SK-N-SH (cell line): ENCODE data around the gene FOXP2. TPM values are rescaled to one million over a fixed set of nuclear protein-coding genes. Genes with fewer than 3 reads are reported as not detected.

Experiments
- CTCF ChIA-PET: fragments of 300-600, 350-600 bp; formaldehyde crosslinking; extraction: SDS; loops from one replicate; lab custom pipeline; 2021; lab: Yijun Ruan, JAX
- POLR2A ChIA-PET: fragments of 350-600 bp; sonication (Branson Sonifier 250); formaldehyde crosslinking; extraction: SDS; loops from one replicate; lab custom pipeline; 2020; ENCODE audit warnings: antibody characterized with exemption, inconsistent platforms; lab: Yijun Ruan, JAX
- DNase-seq: peaks from one replicate; pipeline ENCODE4 v3.0.0; 2012
- H2AFZ ChIP-seq: fragments of 200-600 bp; sonication (generic); 2 replicates; pipeline ENCODE4 v1.8.1; 2016; ENCODE audit warnings: antibody characterized with exemption, mild to moderate bottlenecking, low read depth
- H3F3A ChIP-seq: fragments of 200-600 bp; sonication (generic); replicated peaks from 2 replicates; pipeline ENCODE3; 2016; ENCODE audit warnings: antibody characterized with exemption, mild to moderate bottlenecking; ENCODE audit not compliant: insufficient read depth
- H3K27ac ChIP-seq, 2 experiments: fragments of 200-500 bp in 1 of 2; fragments of 200-600 bp in 1 of 2; sonication (Bioruptor generic) in 1 of 2; sonication (generic), shearing (Covaris generic) in 1 of 2; 2 replicates each; pipeline versions ENCODE4 v1.5.1 to v1.6.1; 2014 to 2016; ENCODE audit warnings: low read depth in 2 of 2, inconsistent platforms in 1 of 2, low read length in 1 of 2, mild to moderate bottlenecking in 1 of 2, mixed read lengths in 1 of 2
- H3K27me3 ChIP-seq: fragments of 200-600 bp; sonication (generic), shearing (Covaris generic); 2 replicates; pipeline ENCODE4 v1.6.1; 2016; ENCODE audit warnings: mixed run types; ENCODE audit not compliant: insufficient read depth
- H3K36me3 ChIP-seq, 2 experiments: fragments of 200-500 bp in 1 of 2; fragments of 200-600 bp in 1 of 2; sonication (Bioruptor generic) in 1 of 2; sonication (generic) in 1 of 2; replicated peaks in 1 of 2; 2 replicates each; pipeline versions ENCODE3 to v1.5.1; 2014 to 2016; ENCODE audit warnings: low read length in 1 of 2, mild to moderate bottlenecking in 1 of 2; ENCODE audit not compliant: insufficient read depth in 2 of 2, control insufficient read depth in 1 of 2
- H3K4me1 ChIP-seq, 2 experiments: fragments of 200-500 bp in 1 of 2; fragments of 200-600 bp in 1 of 2; sonication (Bioruptor generic) in 1 of 2; sonication (generic), shearing (Covaris generic) in 1 of 2; 2 replicates each; pipeline versions ENCODE4 v1.5.1 to v1.6.1; 2014 to 2016; ENCODE audit warnings: low read depth in 1 of 2, low read length in 1 of 2, mixed run types in 1 of 2; ENCODE audit not compliant: insufficient read depth in 2 of 2, control insufficient read depth in 1 of 2
- H3K4me2 ChIP-seq: fragments of 200-600 bp; sonication (generic), shearing (Covaris generic); 2 replicates; pipeline ENCODE4 v1.6.1; 2017; ENCODE audit warnings: mixed run types
- H3K4me3 ChIP-seq, 2 experiments: fragments of 200-500 bp in 1 of 2; fragments of 200-600 bp in 1 of 2; sonication (Bioruptor generic) in 1 of 2; sonication (generic), shearing (Covaris generic) in 1 of 2; 2 replicates each; pipeline versions ENCODE4 v1.5.1 to v1.8.1; 2014 to 2016; ENCODE audit warnings: low read depth in 2 of 2, inconsistent platforms in 1 of 2, low read length in 1 of 2, mild to moderate bottlenecking in 1 of 2, mixed read lengths in 1 of 2, moderate library complexity in 1 of 2
- H3K79me2 ChIP-seq: fragments of 200-600 bp; sonication (generic); 2 replicates; pipeline ENCODE4 v1.8.1; 2017; ENCODE audit warnings: mild to moderate bottlenecking; ENCODE audit not compliant: insufficient read depth
- H3K9ac ChIP-seq: fragments of 200-600 bp; sonication (generic); 2 replicates; pipeline ENCODE4 v1.6.1; 2017; ENCODE audit warnings: mixed run types
- H3K9me2 ChIP-seq: fragments of 200-600 bp; sonication (generic); 2 replicates; pipeline ENCODE4 v1.6.1; 2017; ENCODE audit warnings: mixed run types
- H3K9me3 ChIP-seq: fragments of 200-600 bp; sonication (generic); 2 replicates; pipeline ENCODE4 v1.6.1; 2017; ENCODE audit warnings: mixed run types, mild to moderate bottlenecking, moderate library complexity
- H4K20me1 ChIP-seq: fragments of 200-600 bp; sonication (generic); 2 replicates; pipeline ENCODE4 v1.6.1; 2017; ENCODE audit warnings: mild to moderate bottlenecking, mixed run types; ENCODE audit not compliant: insufficient read depth
- CHD2 ChIP-seq: fragments of 150-350 bp; IDR thresholded peaks from 2 replicates; pipeline ENCODE4 v1.6.1; 2018; ENCODE audit warnings: low read length; ENCODE audit not compliant: partially characterized antibody
- CTCF ChIP-seq: fragments of 200-600 bp; sonication (generic); IDR thresholded peaks from 2 replicates; pipeline ENCODE4 v1.6.1; 2017; ENCODE audit warnings: antibody characterized with exemption, mild to moderate bottlenecking, moderate library complexity
- MEF2A ChIP-seq: IDR thresholded peaks from 2 replicates; pipeline ENCODE4 v1.4.0; 2012; ENCODE audit warnings: low read depth, borderline replicate concordance
- NFIC ChIP-seq: IDR thresholded peaks from 2 replicates; pipeline ENCODE4 v1.4.0; 2012; ENCODE audit warnings: borderline replicate concordance
- NRF1 ChIP-seq: IDR thresholded peaks from 2 replicates; pipeline ENCODE4 v1.6.1; 2012; ENCODE audit warnings: low read depth, mild to moderate bottlenecking, low read length
- PBX3 ChIP-seq: IDR thresholded peaks from 2 replicates; pipeline ENCODE4; 2012
- POLR2AphosphoS5 ChIP-seq: IDR thresholded peaks from 2 replicates; pipeline ENCODE4 v1.6.1; 2012; ENCODE audit warnings: low read depth, low read length
- RAD21 ChIP-seq: IDR thresholded peaks from 2 replicates; pipeline ENCODE4 v1.6.1; 2012; ENCODE audit warnings: mild to moderate bottlenecking, low read length
- RXRA ChIP-seq: IDR thresholded peaks from 2 replicates; pipeline ENCODE4 v1.4.0; 2012; ENCODE audit warnings: low read depth, mild to moderate bottlenecking, borderline replicate concordance
- SIN3A ChIP-seq: IDR thresholded peaks from 2 replicates; pipeline ENCODE4 v1.6.1; 2012; ENCODE audit warnings: low read depth, mild to moderate bottlenecking, low read length, moderate library complexity, borderline replicate concordance
- SMC3 ChIP-seq: IDR thresholded peaks from 2 replicates; pipeline ENCODE4 v1.6.1; 2012; ENCODE audit warnings: low read depth, low read length, improper control_type of control experiment
- TAF1 ChIP-seq: IDR thresholded peaks from 2 replicates; pipeline ENCODE4 v1.6.1; 2012; ENCODE audit warnings: low read depth, mild to moderate bottlenecking, low read length, moderate library complexity, borderline replicate concordance
- TCF12 ChIP-seq: IDR thresholded peaks from 2 replicates; pipeline ENCODE4 v1.4.0; 2012
- TEAD4 ChIP-seq: IDR thresholded peaks from 2 replicates; pipeline ENCODE4 v1.4.0; 2012; ENCODE audit warnings: mild to moderate bottlenecking, borderline replicate concordance; ENCODE audit not compliant: insufficient read depth
- USF1 ChIP-seq: IDR thresholded peaks from 2 replicates; pipeline ENCODE4 v1.4.0; 2012; ENCODE audit warnings: low read depth, borderline replicate concordance
- USF2 ChIP-seq: fragments of 150-350 bp; IDR thresholded peaks from 2 replicates; pipeline ENCODE4 v1.6.1; 2017; ENCODE audit warnings: antibody characterized with exemption, low read length, low read depth, borderline replicate concordance
- ZBTB33 ChIP-seq: IDR thresholded peaks from 2 replicates; pipeline ENCODE4 v1.4.0; 2012; ENCODE audit warnings: low read depth, borderline replicate concordance
- WGBS: methylation state at CpG from one replicate; pipeline ENCODE4 v1.1.6; 2017; ENCODE audit warnings: low lambda C conversion rate; 5-methylcytosine and 5-hydroxymethylcytosine counted together
- polyA plus RNA-seq, 3 experiments: library from polyadenylated mRNA; depleted of rRNA; stranded (reverse); fragments of >200 nt; gene quantifications; 2 replicates each; pipeline ENCODE4 v1.2.3, GENCODE V29; 2012

Gene FOXP2
- polyA plus RNA-seq, 1 of the 3 experiments (the other 2 are of a cell fraction): not detected

- H2AFZ ChIP-seq: no peak overlapping the region; the same call in 1 of the 2 replicates
- H3K4me1 ChIP-seq: no peaks in the 10 kb centered on the region
- no peaks in the 10 kb centered on the region for H3K9me3 ChIP-seq
- H3K4me2 ChIP-seq: no peak overlapping the region
- H3F3A ChIP-seq: no peaks in the 10 kb centered on the region
- H3K27ac ChIP-seq: no peak overlapping the region
- H3K36me3 ChIP-seq: no peaks in the 10 kb centered on the region
- DNase-seq: no peak
- no peaks in the 10 kb centered on the region for H3K9me2 ChIP-seq
- CTCF ChIA-PET: no interaction called here
- POLR2A ChIA-PET: no interaction called here
- no peak overlapping the region for H3K4me3 ChIP-seq
- H3K9ac ChIP-seq: no peak overlapping the region
- H3K79me2 ChIP-seq: no peaks in the 10 kb centered on the region
- no peaks in the 10 kb centered on the region for H3K27me3 ChIP-seq
- under 1% methylated on average over 5 of the region's 5 CpGs for WGBS
- H4K20me1 ChIP-seq: no peaks in the 10 kb centered on the region
- TF ChIP-seq CHD2: no peak
- no peak for TF ChIP-seq ZBTB33
- TF ChIP-seq NFIC: no peak
- no peak for TF ChIP-seq TEAD4
- no peak for TF ChIP-seq USF1
- TF ChIP-seq TAF1: no peak
- TF ChIP-seq RXRA: no peak
Observed at GRCh38 chr7:114530057-114530611, 115.5 kb downstream of the FOXP2 start.

GRCh38 chr7:114531326-114531725 is 116.7 kb downstream of the FOXP2 start:
- Histone ChIP-seq H3K27me3 (no peaks in the 10 kb centered on the region), H3K9me3 (no peaks in the 10 kb centered on the region), H3K27ac (no peak overlapping the region), H2AFZ (no peak overlapping the region), H3F3A (no peaks in the 10 kb centered on the region), H4K20me1 (no peaks in the 10 kb centered on the region), H3K36me3 (no peaks in the 10 kb centered on the region), H3K9me2 (no peaks in the 10 kb centered on the region), H3K9ac (no peak overlapping the region), H3K4me1 (no peaks in the 10 kb centered on the region), H3K4me2 (no peak overlapping the region), H3K4me3 (no peak overlapping the region), H3K79me2 (no peaks in the 10 kb centered on the region)
- ChIA-PET POLR2A (no interaction called here), CTCF (no interaction called here)
- no peak for DNase-seq
- TF ChIP-seq TEAD4 (no peak), CTCF (no peak), MEF2A (no peak), PBX3 (no peak), RAD21 (no peak), POLR2AphosphoS5 (no peak), USF2 (no peak), TCF12 (no peak), SMC3 (no peak), USF1 (no peak), SIN3A (no peak), NRF1 (no peak)
